OCI-LY1 (cell line): ENCODE data around the gene FTO.

Experiments used
- EZH2 ChIP-seq: fragments of 200-600 bp; sonication (generic), shearing (Covaris generic); IDR thresholded peaks from 2 replicates; pipeline ENCODE4 v1.8.0; 2017; ENCODE audit warnings: borderline replicate concordance, mixed run types, mild to moderate bottlenecking, antibody characterized with exemption, low read length, moderate library complexity, mixed read lengths
- TF ChIP-seq, protein P1 (sequence below): fragments of 200-600 bp; sonication (generic), shearing (Covaris generic); IDR thresholded peaks from 2 replicates; pipeline ENCODE4 v1.5.1; 2017; ENCODE audit warnings: mild to moderate bottlenecking, antibody characterized with exemption, low read length, moderate library complexity, mixed read lengths

DNA sequence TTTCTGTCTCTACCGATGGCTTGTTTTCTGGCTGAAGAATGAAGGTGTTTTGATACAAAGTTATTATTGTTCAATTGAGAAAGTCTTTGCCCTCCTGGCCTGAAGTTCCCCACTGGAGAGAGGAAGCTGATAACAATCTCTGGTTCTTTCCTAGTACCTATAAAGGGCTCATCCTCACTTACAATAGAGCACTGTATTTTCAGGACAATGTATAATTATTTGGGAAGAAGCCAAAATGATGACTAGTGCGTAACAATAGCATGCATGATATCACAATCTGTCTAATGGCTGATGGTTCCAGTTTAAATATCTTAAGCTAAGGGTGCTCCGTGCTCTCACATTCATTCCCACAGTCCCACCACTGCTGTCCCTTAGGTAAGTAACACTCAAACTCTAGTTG, 351.9 kb downstream of the FTO start:
- TF ChIP-seq, protein P1, sequence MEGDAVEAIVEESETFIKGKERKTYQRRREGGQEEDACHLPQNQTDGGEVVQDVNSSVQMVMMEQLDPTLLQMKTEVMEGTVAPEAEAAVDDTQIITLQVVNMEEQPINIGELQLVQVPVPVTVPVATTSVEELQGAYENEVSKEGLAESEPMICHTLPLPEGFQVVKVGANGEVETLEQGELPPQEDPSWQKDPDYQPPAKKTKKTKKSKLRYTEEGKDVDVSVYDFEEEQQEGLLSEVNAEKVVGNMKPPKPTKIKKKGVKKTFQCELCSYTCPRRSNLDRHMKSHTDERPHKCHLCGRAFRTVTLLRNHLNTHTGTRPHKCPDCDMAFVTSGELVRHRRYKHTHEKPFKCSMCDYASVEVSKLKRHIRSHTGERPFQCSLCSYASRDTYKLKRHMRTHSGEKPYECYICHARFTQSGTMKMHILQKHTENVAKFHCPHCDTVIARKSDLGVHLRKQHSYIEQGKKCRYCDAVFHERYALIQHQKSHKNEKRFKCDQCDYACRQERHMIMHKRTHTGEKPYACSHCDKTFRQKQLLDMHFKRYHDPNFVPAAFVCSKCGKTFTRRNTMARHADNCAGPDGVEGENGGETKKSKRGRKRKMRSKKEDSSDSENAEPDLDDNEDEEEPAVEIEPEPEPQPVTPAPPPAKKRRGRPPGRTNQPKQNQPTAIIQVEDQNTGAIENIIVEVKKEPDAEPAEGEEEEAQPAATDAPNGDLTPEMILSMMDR, result no peak
- no peak for TF ChIP-seq EZH2
